ENCODE measurements around the gene GTF3C4. TPM values are rescaled to one million over a fixed set of nuclear protein-coding genes. Genes with fewer than 3 reads are reported as not detected.

Gene GTF3C4
- total RNA-seq, 1 donor from 2014 or later, result 19.6 TPM

GRCh38 chr9:132628746-132629145 is 41.5 kb upstream of the GTF3C4 start:
- no peak for TF ChIP-seq CTCF (IDR thresholded peaks at IDR 0.05; ENCODE audit: partially characterized antibody, unreplicated experiment)
- no peak overlapping the region for H3K4me3 Mint-ChIP-seq (ENCODE audit: unreplicated experiment)
- no peak overlapping the region for H3K27ac Mint-ChIP-seq (ENCODE audit: unreplicated experiment)
- H3K27me3 Mint-ChIP-seq (ENCODE audit: unreplicated experiment), result no peaks in the 10 kb centered on the region
- H3K9me3 Mint-ChIP-seq (ENCODE audit: unreplicated experiment), result peaks cover 2% of the 10 kb centered on the region
- no peak for DNase-seq
- H3K36me3 Mint-ChIP-seq (ENCODE audit: unreplicated experiment), result no peaks in the 10 kb centered on the region
- H3K4me1 Mint-ChIP-seq (ENCODE audit: low read depth, unreplicated experiment), result peaks cover 22% of the 10 kb centered on the region

GRCh38 chr9:132630116-132630515 is 40.1 kb upstream of the GTF3C4 start:
- peaks cover 2% of the 10 kb centered on the region for H3K9me3 Mint-ChIP-seq (ENCODE audit: unreplicated experiment)
- no peak for DNase-seq
- H3K36me3 Mint-ChIP-seq (ENCODE audit: unreplicated experiment), result no peaks in the 10 kb centered on the region
- H3K4me1 Mint-ChIP-seq (ENCODE audit: low read depth, unreplicated experiment), result peaks cover 20% of the 10 kb centered on the region
- H3K4me3 Mint-ChIP-seq (ENCODE audit: unreplicated experiment), result no peak overlapping the region
- H3K27me3 Mint-ChIP-seq (ENCODE audit: unreplicated experiment), result peaks cover 1% of the 10 kb centered on the region
- H3K27ac Mint-ChIP-seq (ENCODE audit: unreplicated experiment), result no peak overlapping the region
- TF ChIP-seq CTCF (IDR thresholded peaks at IDR 0.05; ENCODE audit: partially characterized antibody, unreplicated experiment), result no peak

GRCh38 chr9:132630811-132631210 is 39.5 kb upstream of the GTF3C4 start:
- Mint-ChIP-seq H3K27me3 (ENCODE audit: unreplicated experiment) (peaks cover 1% of the 10 kb centered on the region), H3K27ac (ENCODE audit: unreplicated experiment) (no peak overlapping the region), H3K9me3 (ENCODE audit: unreplicated experiment) (peaks cover 2% of the 10 kb centered on the region), H3K4me1 (ENCODE audit: low read depth, unreplicated experiment) (peaks cover 20% of the 10 kb centered on the region), H3K4me3 (ENCODE audit: unreplicated experiment) (no peak overlapping the region), H3K36me3 (ENCODE audit: unreplicated experiment) (no peaks in the 10 kb centered on the region)
- no peak for TF ChIP-seq CTCF (IDR thresholded peaks at IDR 0.05; ENCODE audit: partially characterized antibody, unreplicated experiment)
- no peak for DNase-seq

GRCh38 chr9:132631280-132631679 is 39.0 kb upstream of the GTF3C4 start:
- no peak overlapping the region for H3K27ac Mint-ChIP-seq (ENCODE audit: unreplicated experiment)
- no peak overlapping the region for H3K4me3 Mint-ChIP-seq (ENCODE audit: unreplicated experiment)
- H3K27me3 Mint-ChIP-seq (ENCODE audit: unreplicated experiment), result peaks cover 1% of the 10 kb centered on the region
- peaks cover 19% of the 10 kb centered on the region for H3K4me1 Mint-ChIP-seq (ENCODE audit: low read depth, unreplicated experiment)
- no peaks in the 10 kb centered on the region for H3K36me3 Mint-ChIP-seq (ENCODE audit: unreplicated experiment)
- peaks cover 2% of the 10 kb centered on the region for H3K9me3 Mint-ChIP-seq (ENCODE audit: unreplicated experiment)
- TF ChIP-seq CTCF (IDR thresholded peaks at IDR 0.05; ENCODE audit: partially characterized antibody, unreplicated experiment), result no peak
- DNase-seq, result no peak

GRCh38 chr9:132631685-132632084 is 38.6 kb upstream of the GTF3C4 start:
- Mint-ChIP-seq H3K27ac (ENCODE audit: unreplicated experiment) (peak overlapping the region; percentile 17), H3K9me3 (ENCODE audit: unreplicated experiment) (peaks cover 2% of the 10 kb centered on the region), H3K27me3 (ENCODE audit: unreplicated experiment) (peaks cover 1% of the 10 kb centered on the region), H3K4me3 (ENCODE audit: unreplicated experiment) (no peak overlapping the region), H3K36me3 (ENCODE audit: unreplicated experiment) (no peaks in the 10 kb centered on the region), H3K4me1 (ENCODE audit: low read depth, unreplicated experiment) (peaks cover 18% of the 10 kb centered on the region)
- TF ChIP-seq CTCF (IDR thresholded peaks at IDR 0.05; ENCODE audit: partially characterized antibody, unreplicated experiment), result no peak
- no peak for DNase-seq

Measured in glutamatergic neuron (in vitro differentiated cells).